Vagina (tissue), 2 donors: ENCODE results near the gene CD69.

Experiments
- CTCF ChIP-seq, 3 experiments: fragments of 450-650 bp in 2 of 3; fragments of 200-600 bp in 1 of 3; sonication (generic) in 1 of 3; IDR thresholded peaks; one replicate each; pipeline ENCODE4 v1.5.1; 2017 to 2019; ENCODE audit warnings: antibody characterized with exemption in 3 of 3, mild to moderate bottlenecking in 2 of 3, moderate library complexity in 2 of 3
- POLR2A ChIP-seq, 2 donors: fragments of 450-650 bp; IDR thresholded peaks; one replicate each; pipeline ENCODE4 v1.6.1; 2017; ENCODE audit warnings: antibody characterized with exemption in 2 of 2, mild to moderate bottlenecking in 2 of 2, moderate library complexity in 2 of 2
- POLR2AphosphoS5 ChIP-seq, 2 donors: sonication (generic); formaldehyde crosslinking; IDR thresholded peaks; one replicate each; pipeline ENCODE4 v1.9.0; 2017; ENCODE audit warnings: antibody characterized with exemption in 2 of 2, mild to moderate bottlenecking in 2 of 2, low read depth in 1 of 2; ENCODE audit not compliant: insufficient read depth in 1 of 2

GRCh38 chr12:9792185-9792900, 31.6 kb upstream of the CD69 start:
- TF ChIP-seq CTCF (IDR thresholded peaks at IDR 0.05) (no peak), POLR2AphosphoS5 (IDR thresholded peaks at IDR 0.05; ENCODE audit: insufficient read depth in 1 of 2, low read depth in 1 of 2) (no peak), POLR2A (IDR thresholded peaks at IDR 0.05) (no peak)
